Neural cell (in vitro differentiated cells): ENCODE measurements around the gene OLFM3. TPM values are rescaled to one million over a fixed set of nuclear protein-coding genes. Genes with fewer than 3 reads are reported as not detected.

Experiments used
- H2AFZ ChIP-seq: fragments of 200-600, 300-800 bp; sonication (generic), shearing (Covaris generic); 2 replicates; pipeline ENCODE4 v1.6.0; 2014; ENCODE audit warnings: low read depth, mild to moderate bottlenecking, antibody characterized with exemption, low read length, moderate library complexity
- H3F3A ChIP-seq: fragments of 200-600 bp; shearing (Covaris generic); 2 replicates; pipeline ENCODE4 v1.6.1; 2016; ENCODE audit warnings: mild to moderate bottlenecking, moderate library complexity, mixed read lengths, antibody characterized with exemption, low read length; ENCODE audit not compliant: insufficient read depth, poor library complexity, severe bottlenecking
- H3K27ac ChIP-seq: fragments of 200-600, 300-800 bp; sonication (generic), shearing (Covaris generic); 2 replicates; pipeline ENCODE4 v1.5.1; 2014; ENCODE audit warnings: mild to moderate bottlenecking, low read length, moderate library complexity
- H3K27me3 ChIP-seq: fragments of 300-800, 200-600 bp; sonication (generic), shearing (Covaris generic); 2 replicates; pipeline ENCODE4 v1.6.0; 2014; ENCODE audit warnings: mild to moderate bottlenecking, low read depth, low read length, moderate library complexity; ENCODE audit not compliant: insufficient read depth
- H3K36me3 ChIP-seq: fragments of 300-800, 200-600 bp; sonication (generic), shearing (Covaris generic); 2 replicates; pipeline ENCODE4 v1.5.1; 2014; ENCODE audit warnings: mild to moderate bottlenecking, antibody characterized with exemption, low read length, moderate library complexity; ENCODE audit not compliant: insufficient read depth
- H3K4me2 ChIP-seq: fragments of 300-800, 200-600 bp; sonication (generic), shearing (Covaris generic); 2 replicates; pipeline ENCODE4 v1.6.0; 2014; ENCODE audit warnings: mild to moderate bottlenecking, low read length
- H3K4me3 ChIP-seq: fragments of 300-800, 200-600 bp; sonication (generic), shearing (Covaris generic); 2 replicates; pipeline ENCODE4 v1.5.1; 2014; ENCODE audit warnings: mild to moderate bottlenecking, low read length, moderate library complexity
- H3K79me2 ChIP-seq: fragments of 200-600 bp; shearing (Covaris generic); replicated peaks from 2 replicates; pipeline ENCODE4 v1.6.0; 2014; ENCODE audit warnings: mild to moderate bottlenecking, low read length, moderate library complexity; ENCODE audit not compliant: insufficient read depth
- H3K9ac ChIP-seq: fragments of 300-800, 200-600 bp; sonication (generic), shearing (Covaris generic); 2 replicates; pipeline ENCODE4 v1.6.1; 2016; ENCODE audit warnings: mild to moderate bottlenecking, low read length, mixed read lengths
- H3K9me2 ChIP-seq: fragments of 200-600 bp; shearing (Covaris generic); 2 replicates; pipeline ENCODE4 v1.6.1; 2016; ENCODE audit warnings: mild to moderate bottlenecking, low read length, mixed read lengths; ENCODE audit not compliant: insufficient read depth
- H3K9me3 ChIP-seq: fragments of 200-600, 300-800 bp; sonication (generic), shearing (Covaris generic); 2 replicates; pipeline ENCODE4 v1.6.1; 2016; ENCODE audit warnings: mild to moderate bottlenecking, mixed run types, low read length, moderate library complexity, mixed read lengths
- H4K20me1 ChIP-seq: fragments of 200-600 bp; shearing (Covaris generic); 2 replicates; pipeline ENCODE4 v1.6.1; 2016; ENCODE audit warnings: mild to moderate bottlenecking, mixed run types; ENCODE audit not compliant: insufficient read depth
- CTCF ChIP-seq: fragments of 450-650 bp; IDR thresholded peaks from 2 replicates; pipeline ENCODE4 v1.5.1; 2014; ENCODE audit warnings: antibody characterized with exemption, mild to moderate bottlenecking, moderate library complexity; ENCODE audit not compliant: poor library complexity, severe bottlenecking
- EP300 ChIP-seq: fragments of 450-650 bp; conservative IDR thresholded peaks from 2 replicates; pipeline ENCODE4 v1.6.1; 2014; ENCODE audit warnings: antibody characterized with exemption, mild to moderate bottlenecking, moderate library complexity; ENCODE audit not compliant: poor library complexity, severe bottlenecking
- EZH2 ChIP-seq: fragments of 200-600, 300-800 bp; shearing (Covaris generic), sonication (generic); IDR thresholded peaks from 2 replicates; pipeline ENCODE4 v1.6.1; 2014; ENCODE audit warnings: antibody characterized with exemption, low read length, borderline replicate concordance, mild to moderate bottlenecking; ENCODE audit not compliant: insufficient read depth, poor library complexity, severe bottlenecking
- MXI1 ChIP-seq: fragments of 450-650 bp; conservative IDR thresholded peaks from 2 replicates; pipeline ENCODE4 v1.6.1; 2014; ENCODE audit warnings: antibody characterized with exemption, mild to moderate bottlenecking; ENCODE audit not compliant: poor library complexity, severe bottlenecking
- POLR2AphosphoS5 ChIP-seq: IDR thresholded peaks from 2 replicates; pipeline ENCODE4 v1.6.1; 2012
- RAD21 ChIP-seq: fragments of 450-650 bp; conservative IDR thresholded peaks from 2 replicates; pipeline ENCODE4 v1.6.1; 2014; ENCODE audit warnings: antibody characterized with exemption, mild to moderate bottlenecking, moderate library complexity
- REST ChIP-seq: IDR thresholded peaks from 2 replicates; pipeline ENCODE4 v1.6.1; 2012; ENCODE audit warnings: borderline replicate concordance
- SMC3 ChIP-seq: fragments of 450-650 bp; conservative IDR thresholded peaks from 2 replicates; pipeline ENCODE4 v1.6.1; 2014; ENCODE audit warnings: antibody characterized with exemption, mild to moderate bottlenecking, moderate library complexity; ENCODE audit not compliant: poor library complexity
- TAF1 ChIP-seq: IDR thresholded peaks from 2 replicates; pipeline ENCODE4 v1.6.1; 2012; ENCODE audit warnings: low read depth
- polyA plus RNA-seq: library from polyadenylated mRNA; depleted of rRNA; stranded (reverse); fragments of >200 nt; gene quantifications from 2 replicates; pipeline ENCODE4 v1.2.3, GENCODE V29; 2014

The OLFM3 gene
- polyA plus RNA-seq, 1 donor from 2014 or later = 7.9 TPM

- Histone ChIP-seq H4K20me1 (no peaks in the 10 kb centered on the region), H3K9me3 (no peaks in the 10 kb centered on the region), H3K27me3 (no peaks in the 10 kb centered on the region), H2AFZ (no peak overlapping the region), H3K79me2 (no peaks in the 10 kb centered on the region), H3K9me2 (no peaks in the 10 kb centered on the region), H3K36me3 (no peaks in the 10 kb centered on the region), H3K4me2 (no peak overlapping the region), H3F3A (no peaks in the 10 kb centered on the region), H3K9ac (no peak overlapping the region), H3K27ac (no peak overlapping the region), H3K4me3 (no peak overlapping the region)
- TF ChIP-seq RAD21 (no peak), EP300 (no peak), MXI1 (no peak), CTCF (no peak), EZH2 (no peak), TAF1 (no peak), POLR2AphosphoS5 (no peak), SMC3 (no peak), REST (no peak)
Observed at GRCh38 chr1:101953623-101954022, 43.1 kb downstream of the OLFM3 start.

GRCh38 chr1:101945884-101946283, 50.8 kb downstream of the OLFM3 start:
- H3K27me3 ChIP-seq = no peaks in the 10 kb centered on the region
- no peaks in the 10 kb centered on the region for H4K20me1 ChIP-seq
- no peaks in the 10 kb centered on the region for H3K9me3 ChIP-seq
- no peak overlapping the region for H3K9ac ChIP-seq
- H3K27ac ChIP-seq = no peak overlapping the region
- H3K9me2 ChIP-seq = no peaks in the 10 kb centered on the region
- no peaks in the 10 kb centered on the region for H3K79me2 ChIP-seq
- no peaks in the 10 kb centered on the region for H3F3A ChIP-seq
- no peak for TF ChIP-seq POLR2AphosphoS5
- TF ChIP-seq SMC3 = no peak
- no peak for TF ChIP-seq RAD21
- no peak for TF ChIP-seq REST
- TF ChIP-seq EP300 = no peak
- no peak for TF ChIP-seq MXI1
- no peak for TF ChIP-seq TAF1
- TF ChIP-seq CTCF = no peak
- TF ChIP-seq EZH2 = no peak
- no peak overlapping the region for H2AFZ ChIP-seq
- H3K4me2 ChIP-seq = no peak overlapping the region
- no peak overlapping the region for H3K4me3 ChIP-seq
- H3K36me3 ChIP-seq = no peaks in the 10 kb centered on the region
